HG03378 (cell line): ENCODE measurements around the gene CCDC85A.

Source experiments
- ATAC-seq: cut with Tn5 transposase; IDR thresholded peaks from one replicate; pipeline ENCODE4 v1.9.1; 2021; ENCODE audit warnings: mild to moderate bottlenecking, moderate library complexity; ENCODE audit not compliant: unreplicated experiment

Gene CCDC85A

GRCh38 chr2:56234241-56234640 lies 50.5 kb downstream of the CCDC85A start:
- no peak for ATAC-seq

- ATAC-seq: no peak
Measured at GRCh38 chr2:56239030-56239429, 55.2 kb downstream of the CCDC85A start.

DNA sequence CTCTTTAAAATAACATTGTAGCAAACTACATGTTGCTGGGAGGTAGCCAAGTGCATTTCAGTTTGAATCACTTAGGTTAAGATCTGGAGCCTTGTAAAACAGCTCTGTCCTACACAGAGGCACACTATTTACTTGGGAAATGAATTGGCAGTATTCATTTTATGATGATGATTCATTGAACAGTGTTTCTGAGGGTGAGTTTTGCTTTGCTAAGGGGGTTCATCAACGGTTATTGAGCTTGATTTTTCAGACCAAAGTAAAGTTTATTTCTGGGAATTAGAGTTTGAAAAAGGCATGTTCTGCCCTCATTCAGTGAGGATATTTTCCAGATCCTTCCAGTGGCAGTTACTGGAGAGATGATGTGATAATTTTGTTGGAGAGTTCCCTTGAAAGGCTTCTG lies 55.6 kb downstream of the CCDC85A start:
- no peak for ATAC-seq

- no peak for ATAC-seq
Measured at GRCh38 chr2:56240210-56240609, 56.4 kb downstream of the CCDC85A start.

- no peak for ATAC-seq
Measured at GRCh38 chr2:56244506-56244905, 60.7 kb downstream of the CCDC85A start.

- ATAC-seq: no peak
Measured at GRCh38 chr2:56244911-56245530, 61.2 kb downstream of the CCDC85A start.

- ATAC-seq: no peak
Measured at GRCh38 chr2:56248965-56249742, 65.4 kb downstream of the CCDC85A start.

DNA sequence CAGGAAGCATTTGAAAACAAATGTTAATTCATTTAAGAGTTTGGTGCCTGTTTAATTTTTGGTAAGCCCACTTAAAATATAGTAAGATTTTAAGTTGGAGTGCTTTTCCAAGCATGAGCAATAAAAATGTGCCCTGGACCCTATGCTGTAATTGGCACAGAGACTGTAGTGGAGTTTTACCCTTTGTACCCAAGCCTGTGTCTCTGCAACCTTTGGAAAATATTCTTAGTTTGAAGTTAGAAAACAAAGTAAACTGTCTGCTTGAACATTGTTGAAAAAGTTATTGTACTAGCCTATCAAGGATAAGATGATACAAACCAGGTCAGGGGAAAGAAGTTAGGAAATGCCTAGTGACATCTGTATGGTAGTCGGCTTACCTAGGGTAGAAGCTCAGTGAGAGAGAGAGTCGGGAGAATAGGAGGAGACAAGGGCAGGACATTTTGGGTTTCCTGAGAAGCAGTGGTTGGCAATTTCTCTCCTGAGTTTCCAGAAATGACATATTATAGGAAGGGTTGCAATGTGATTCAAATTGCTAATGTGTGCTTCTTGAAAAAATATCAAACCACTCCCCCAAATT lies 66.5 kb downstream of the CCDC85A start:
- ATAC-seq: no peak

DNA sequence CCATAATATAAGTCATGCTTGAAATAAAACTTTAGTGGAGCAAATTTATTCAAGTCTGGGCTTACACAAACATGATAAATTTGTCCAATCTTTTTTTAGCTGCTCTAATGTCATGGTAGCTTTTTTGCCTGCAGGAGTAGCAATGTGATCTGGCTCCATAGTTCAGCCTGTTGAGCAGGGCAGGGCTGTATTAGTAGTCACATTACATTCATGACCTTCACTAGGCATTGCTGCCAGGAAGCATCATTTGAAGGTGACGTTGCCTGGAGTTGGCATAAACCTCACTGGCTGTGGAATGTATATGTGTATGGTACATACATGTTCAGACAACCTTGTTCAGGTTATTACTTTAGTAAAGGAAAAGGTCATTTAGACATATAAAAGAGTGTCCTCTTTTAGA lies 76.6 kb downstream of the CCDC85A start:
- ATAC-seq: no peak

GRCh38 chr2:56262241-56262640 lies 78.5 kb downstream of the CCDC85A start:
- no peak for ATAC-seq

GRCh38 chr2:56263876-56264275 lies 80.1 kb downstream of the CCDC85A start:
- no peak for ATAC-seq

- ATAC-seq: no peak
Measured at GRCh38 chr2:56266761-56267414, 83.1 kb downstream of the CCDC85A start.

DNA sequence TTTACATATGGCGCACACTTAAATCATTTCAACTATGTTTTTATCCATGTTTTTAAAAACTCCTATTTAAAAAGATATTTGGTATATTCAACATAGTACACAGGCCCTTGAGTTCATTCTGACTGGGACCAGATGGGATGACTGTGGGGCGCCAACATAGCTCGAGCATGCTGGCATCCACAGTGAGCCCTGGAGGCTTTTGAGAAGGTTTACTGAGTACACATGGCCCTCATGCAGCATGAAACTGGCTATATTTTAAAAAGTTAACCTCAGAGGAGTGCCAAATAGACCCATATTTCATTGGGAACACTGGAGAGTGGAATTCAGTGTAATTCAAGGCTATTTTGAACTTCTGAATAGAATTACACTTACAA lies 83.6 kb downstream of the CCDC85A start:
- ATAC-seq: no peak

DNA sequence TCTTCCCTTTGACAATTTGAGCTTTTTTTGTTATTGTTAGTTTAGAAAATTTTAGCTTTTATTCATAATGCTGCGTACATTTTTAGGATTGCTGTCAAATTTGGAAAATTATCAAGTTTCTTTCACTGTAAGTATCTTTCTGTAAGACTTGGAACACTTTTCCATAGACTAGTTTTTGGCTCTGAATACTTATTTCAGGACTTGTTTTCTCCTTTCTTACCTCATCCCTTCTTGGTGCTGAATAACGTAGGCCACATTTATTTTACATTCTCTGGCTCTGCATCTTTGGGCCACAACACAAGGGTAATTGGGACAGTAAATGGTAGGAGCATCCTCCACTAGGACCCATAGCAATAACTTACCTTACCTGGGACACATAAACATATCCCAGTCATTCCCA lies 85.1 kb downstream of the CCDC85A start:
- no peak for ATAC-seq

DNA sequence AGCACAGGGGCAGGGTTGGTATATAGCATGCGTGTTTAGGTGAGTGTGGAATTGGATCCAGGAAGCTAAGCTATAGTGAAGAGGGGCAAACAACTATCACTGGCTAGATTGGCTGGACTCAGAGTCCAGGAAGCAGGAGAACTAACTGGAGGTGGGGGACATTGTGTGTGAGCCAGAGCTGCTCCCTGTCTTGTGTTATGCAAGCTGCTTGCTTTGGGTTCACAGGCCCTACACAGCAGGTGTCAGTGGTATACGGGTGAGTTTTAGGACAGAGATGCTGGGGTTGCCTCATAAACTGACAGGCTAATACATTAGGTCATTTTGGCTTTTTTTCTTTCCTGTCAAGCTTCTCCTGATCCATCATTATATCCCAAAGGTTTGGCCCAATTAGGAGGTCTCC lies 87.5 kb downstream of the CCDC85A start:
- no peak for ATAC-seq

DNA sequence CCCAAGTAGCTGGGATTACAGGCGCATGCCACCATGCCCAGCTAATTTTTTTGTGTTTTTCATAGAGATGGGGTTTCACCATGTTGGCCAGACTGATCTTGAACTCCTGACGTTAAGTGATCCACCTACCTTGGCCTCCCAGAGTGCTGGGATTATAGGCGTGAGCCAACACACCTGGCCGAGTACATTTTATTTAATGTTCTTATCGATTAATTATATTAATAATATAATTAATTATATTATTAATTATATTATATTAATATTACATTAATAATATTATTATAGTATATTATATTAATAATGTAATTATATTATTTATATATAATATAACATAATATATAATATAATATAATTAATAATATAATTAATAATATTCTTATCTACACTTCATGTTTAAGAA lies 101.4 kb downstream of the CCDC85A start:
- no peak for ATAC-seq

DNA sequence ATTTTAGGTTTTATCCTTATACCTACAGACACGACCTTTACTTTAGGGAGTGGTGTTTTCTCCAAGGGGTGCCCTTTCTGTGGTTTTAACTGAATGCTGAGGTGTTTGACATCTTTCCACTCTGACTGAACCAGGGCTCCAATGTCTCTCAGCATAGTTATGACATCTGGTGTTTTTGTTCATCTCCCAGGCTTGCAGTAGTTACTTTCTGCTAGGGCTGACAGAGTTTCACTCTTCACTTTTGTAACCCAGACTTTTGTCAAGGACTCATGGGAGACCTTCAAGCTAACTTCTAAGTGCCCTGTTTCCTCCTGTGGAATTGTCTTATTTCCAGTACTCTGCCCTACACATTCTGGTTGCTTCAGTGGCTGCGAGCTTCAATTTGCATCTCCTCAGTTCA lies 103.1 kb downstream of the CCDC85A start:
- no peak for ATAC-seq

GRCh38 chr2:56287508-56287907 lies 103.7 kb downstream of the CCDC85A start:
- ATAC-seq: no peak

DNA sequence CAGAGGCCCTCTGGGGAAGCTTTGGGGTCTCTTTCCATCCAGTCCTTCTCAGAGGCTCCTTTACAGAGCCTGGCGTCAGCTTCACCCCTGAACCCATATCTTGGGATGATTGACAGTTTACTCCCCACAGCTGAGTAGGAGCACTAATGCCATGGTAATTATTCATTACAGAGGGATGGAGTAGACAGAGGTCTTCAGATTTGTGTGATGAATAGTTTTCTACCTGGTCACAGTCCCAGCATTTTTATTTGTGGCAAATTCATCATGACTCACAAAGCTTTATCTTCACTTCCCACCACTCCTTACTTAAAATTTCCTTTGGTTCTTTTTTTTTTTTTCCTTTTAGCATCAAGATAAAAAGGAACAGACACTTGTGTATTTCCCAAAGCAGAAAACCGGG lies 104.2 kb downstream of the CCDC85A start:
- ATAC-seq: no peak

- no peak for ATAC-seq
Measured at GRCh38 chr2:56288838-56289580, 105.2 kb downstream of the CCDC85A start.

DNA sequence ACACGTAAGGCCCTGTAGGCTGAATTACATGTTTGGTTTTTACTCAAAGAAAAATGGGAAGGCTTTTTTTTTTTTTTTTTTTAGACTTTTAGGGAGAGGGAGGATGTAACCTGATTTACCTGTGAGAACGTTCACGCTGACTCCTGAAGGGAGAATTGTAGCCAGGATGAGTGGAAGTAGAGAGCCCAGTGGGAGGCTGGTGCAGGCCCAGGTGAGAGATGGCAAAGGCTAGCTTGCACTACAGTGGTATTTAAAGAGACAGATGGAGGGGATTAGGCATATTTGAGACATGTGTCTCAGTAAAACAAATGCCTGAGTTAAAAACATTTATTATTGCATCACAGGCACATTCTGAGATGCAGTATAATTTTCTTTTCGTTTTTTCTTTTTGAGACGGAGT lies 107.9 kb downstream of the CCDC85A start:
- ATAC-seq: no peak
